ENCODE results near the gene SLCO4C1.

- TF ChIP-seq EZH2 (IDR thresholded peaks at IDR 0.05; ENCODE audit: borderline replicate concordance, insufficient read depth, low read length, poor library complexity, severe bottlenecking) (no peak), TAF1 (IDR thresholded peaks at IDR 0.05; ENCODE audit: low read depth) (no peak), RAD21 (conservative IDR thresholded peaks at IDR 0.05) (no peak), REST (IDR thresholded peaks at IDR 0.05; ENCODE audit: borderline replicate concordance) (no peak), POLR2AphosphoS5 (IDR thresholded peaks at IDR 0.05) (no peak), SMC3 (conservative IDR thresholded peaks at IDR 0.05; ENCODE audit: poor library complexity) (no peak)
- TF ChIP-seq, protein P1, sequence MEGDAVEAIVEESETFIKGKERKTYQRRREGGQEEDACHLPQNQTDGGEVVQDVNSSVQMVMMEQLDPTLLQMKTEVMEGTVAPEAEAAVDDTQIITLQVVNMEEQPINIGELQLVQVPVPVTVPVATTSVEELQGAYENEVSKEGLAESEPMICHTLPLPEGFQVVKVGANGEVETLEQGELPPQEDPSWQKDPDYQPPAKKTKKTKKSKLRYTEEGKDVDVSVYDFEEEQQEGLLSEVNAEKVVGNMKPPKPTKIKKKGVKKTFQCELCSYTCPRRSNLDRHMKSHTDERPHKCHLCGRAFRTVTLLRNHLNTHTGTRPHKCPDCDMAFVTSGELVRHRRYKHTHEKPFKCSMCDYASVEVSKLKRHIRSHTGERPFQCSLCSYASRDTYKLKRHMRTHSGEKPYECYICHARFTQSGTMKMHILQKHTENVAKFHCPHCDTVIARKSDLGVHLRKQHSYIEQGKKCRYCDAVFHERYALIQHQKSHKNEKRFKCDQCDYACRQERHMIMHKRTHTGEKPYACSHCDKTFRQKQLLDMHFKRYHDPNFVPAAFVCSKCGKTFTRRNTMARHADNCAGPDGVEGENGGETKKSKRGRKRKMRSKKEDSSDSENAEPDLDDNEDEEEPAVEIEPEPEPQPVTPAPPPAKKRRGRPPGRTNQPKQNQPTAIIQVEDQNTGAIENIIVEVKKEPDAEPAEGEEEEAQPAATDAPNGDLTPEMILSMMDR (IDR thresholded peaks at IDR 0.05; ENCODE audit: poor library complexity, severe bottlenecking): no peak
Observed at GRCh38 chr5:102216678-102217077, 79.4 kb downstream of the SLCO4C1 start.
